NCI-H187 treated with DMSO at 0.1 percent for 48 hours (cell line): ENCODE results near the gene CNN2.
"Not testable (repeated sequence)": the region's sequence is repeated elsewhere in the genome, so short reads cannot be mapped to it uniquely, and the experiment has no call there.

ENCODE experiments used
- DNase-seq: peaks from one replicate; lab custom pipeline; 2025; lab: John Stamatoyannopoulos, UW

Gene CNN2

DNA sequence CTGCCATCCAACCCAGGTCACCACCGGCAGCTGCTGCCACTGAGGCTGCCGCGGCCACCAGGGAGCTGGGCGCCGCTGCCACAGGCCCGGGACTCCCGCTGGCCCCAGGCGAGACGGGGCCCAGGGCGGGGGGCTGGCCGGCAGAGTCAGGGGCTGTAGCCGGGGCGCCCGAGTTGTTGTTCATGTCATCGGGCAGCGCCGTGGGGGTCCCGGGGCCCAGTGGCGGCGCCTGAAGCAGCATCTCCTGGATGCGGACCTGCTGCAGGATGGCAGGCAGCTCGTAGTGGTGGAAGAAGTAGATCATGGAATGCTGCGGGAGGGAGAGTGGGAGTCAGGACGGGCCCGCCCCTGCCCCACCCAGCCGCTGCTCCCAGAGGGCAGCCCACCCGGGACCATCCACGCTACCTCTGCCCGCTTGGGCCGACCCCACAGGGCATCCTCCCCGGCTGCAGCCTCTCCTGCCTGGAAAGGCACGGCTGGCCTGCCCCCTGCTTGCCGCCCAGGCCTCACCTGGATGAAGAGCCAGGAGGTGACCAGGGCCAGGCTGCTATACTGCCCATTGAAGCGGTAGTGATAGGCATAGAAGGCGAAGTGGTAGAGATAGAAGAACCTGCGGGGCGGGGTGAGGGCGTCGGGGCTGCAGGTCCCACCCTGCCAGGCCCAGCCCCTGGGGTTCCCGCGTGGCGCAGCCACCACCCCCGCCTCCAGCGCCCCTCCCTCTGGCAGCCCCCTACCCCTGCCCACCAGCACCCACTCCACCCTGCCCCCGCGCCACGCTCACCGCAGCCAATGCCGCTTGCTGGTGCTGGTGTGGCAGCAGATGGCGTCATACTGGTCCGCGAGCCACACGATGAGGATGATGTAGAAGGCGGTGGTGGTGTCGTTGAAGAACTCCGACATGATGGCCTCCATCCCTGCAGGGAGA, 15.6 kb upstream of the CNN2 start:
- no peak for DNase-seq

DNA sequence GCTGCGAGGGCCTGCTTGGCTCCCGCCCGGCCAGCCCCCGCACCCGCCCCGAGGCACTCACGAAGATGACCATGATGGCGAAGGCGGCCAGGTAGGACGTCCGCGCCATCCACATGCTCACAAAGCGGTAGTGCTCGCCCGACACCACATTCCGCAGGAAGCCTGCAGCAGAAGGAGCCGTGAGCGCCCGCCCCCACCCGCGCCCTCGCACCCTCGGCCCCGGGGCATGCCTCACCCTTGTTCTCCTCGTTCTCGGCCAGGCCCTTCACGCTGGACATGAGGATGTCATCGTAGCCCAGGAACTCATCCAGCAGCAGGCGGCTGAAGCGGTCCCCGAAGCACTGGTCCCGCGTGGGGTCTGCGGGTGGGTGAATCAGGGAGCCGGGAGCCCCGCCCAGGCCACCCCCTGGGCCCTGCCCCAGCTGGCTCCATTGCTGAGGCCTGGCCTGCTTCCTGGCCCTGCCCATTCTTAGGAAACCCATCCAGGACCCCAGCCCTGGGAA, 14.5 kb upstream of the CNN2 start:
- DNase-seq, result no peak

DNA sequence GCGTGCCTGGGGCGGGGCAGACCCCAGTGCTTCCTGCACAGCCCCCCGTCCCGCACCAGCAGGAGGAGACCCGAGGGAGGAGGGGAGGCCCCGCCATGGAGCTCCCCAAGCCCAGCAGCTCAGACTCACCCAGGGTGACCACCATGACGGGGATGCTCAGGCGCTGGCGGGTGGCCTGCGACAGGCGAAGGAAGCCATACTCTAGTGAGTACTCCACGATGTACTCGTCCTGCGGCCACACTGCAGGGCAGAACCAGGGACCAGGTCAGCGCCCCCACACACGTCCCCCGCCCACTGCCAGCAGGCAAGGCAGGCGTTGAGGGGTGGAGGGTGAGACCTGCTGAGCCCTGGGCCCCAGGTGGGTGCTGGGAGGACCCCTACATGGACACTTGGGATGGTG, 14.1 kb upstream of the CNN2 start:
- DNase-seq, result no peak

DNA sequence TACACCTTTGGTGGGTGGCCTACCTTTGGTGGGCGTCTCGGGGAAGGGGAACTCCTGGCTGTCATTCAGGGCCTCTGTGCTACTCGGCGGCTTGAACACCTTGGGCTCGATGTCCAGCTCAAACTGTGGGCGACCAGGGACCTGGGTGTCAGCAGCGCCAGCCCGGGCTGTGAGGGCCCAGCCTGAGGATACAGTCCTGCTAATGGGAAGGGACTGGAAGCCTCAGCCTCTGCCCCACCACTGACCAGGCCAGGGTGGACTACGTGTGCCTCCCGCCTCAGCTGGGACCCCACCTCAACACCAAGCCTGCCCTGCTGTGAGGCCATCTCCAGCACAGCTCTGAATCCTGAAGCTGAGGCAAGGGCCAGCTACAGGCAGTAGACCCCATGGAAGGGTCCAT, 13.2 kb upstream of the CNN2 start:
- no peak for DNase-seq

DNA sequence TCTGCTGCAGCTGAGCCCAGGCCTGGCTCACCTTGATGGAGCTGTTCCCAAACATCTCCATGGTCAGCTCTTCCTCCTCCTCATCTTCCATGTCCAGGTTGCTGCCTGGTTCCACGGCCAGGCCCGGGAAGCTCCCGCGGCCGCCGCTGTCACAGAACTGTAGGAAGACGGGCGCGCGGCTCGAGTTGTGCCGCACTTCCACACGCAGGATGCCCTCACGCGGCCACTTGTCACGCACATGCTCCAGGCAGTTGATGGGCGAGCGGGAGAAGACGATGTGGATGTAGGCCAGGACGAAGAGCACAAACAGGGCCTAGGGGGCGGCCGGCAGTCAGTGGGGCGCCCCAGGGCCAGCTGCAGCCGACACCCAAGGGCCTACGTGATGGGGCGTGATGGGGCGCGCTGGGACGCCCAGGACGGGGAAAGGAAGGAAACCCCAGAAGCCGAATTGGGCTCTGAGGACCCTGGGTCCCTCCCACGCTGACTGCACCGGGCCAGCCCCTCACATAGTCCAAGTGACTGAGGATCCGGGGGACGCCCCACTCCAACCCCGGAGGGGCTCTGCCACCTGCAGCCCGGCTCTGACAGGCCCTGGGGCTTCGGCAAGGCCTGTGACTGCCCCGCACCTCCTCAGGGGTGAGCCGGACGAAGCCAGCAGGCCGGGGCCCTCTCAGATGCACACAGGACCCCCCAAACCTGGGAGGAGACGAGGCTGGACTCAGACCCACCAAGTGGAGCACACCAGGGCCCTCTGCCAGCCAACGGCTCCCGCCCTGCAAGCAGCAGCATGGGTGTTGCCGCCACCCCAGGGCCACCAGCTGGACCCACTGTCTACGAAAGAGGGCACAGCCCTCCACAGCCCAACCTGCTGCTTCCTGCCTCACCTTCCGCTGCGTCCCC, 12.0 kb upstream of the CNN2 start:
- no peak for DNase-seq

DNA sequence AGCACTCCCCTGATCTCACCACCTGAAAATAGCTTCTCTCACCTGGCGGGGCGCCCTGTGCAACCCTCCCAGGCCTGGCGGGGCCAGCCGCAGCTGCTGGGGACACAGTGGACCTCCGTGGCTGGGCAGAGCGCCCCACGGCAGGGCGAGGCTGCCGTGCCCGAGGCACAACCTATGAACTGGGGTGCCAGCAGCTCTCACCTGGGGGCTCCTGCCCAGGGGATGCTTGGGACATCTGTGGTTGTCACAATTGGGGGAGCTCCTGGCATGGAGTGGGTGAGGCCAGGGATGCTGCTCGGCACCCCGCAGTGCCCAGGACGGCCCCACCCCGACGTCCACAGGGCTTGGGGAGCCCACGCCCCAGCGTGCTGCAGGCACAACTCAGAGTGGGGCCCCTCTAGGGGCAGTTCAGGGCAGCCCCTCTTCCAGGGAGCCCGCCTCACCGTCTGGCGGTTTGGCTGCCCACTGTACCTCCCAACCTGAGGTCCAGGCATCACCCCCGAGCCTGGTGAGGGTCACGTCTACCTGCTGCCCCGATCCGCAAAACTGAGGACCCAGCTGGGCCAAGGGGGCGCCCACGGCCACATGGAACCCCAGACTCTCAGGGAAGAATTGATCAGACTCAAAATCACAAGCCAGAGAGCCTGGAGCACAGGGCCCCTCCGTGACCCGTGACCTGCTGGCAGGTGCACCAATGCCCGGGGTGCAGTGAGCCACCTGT, 11.2 kb upstream of the CNN2 start:
- DNase-seq, result no peak

DNA sequence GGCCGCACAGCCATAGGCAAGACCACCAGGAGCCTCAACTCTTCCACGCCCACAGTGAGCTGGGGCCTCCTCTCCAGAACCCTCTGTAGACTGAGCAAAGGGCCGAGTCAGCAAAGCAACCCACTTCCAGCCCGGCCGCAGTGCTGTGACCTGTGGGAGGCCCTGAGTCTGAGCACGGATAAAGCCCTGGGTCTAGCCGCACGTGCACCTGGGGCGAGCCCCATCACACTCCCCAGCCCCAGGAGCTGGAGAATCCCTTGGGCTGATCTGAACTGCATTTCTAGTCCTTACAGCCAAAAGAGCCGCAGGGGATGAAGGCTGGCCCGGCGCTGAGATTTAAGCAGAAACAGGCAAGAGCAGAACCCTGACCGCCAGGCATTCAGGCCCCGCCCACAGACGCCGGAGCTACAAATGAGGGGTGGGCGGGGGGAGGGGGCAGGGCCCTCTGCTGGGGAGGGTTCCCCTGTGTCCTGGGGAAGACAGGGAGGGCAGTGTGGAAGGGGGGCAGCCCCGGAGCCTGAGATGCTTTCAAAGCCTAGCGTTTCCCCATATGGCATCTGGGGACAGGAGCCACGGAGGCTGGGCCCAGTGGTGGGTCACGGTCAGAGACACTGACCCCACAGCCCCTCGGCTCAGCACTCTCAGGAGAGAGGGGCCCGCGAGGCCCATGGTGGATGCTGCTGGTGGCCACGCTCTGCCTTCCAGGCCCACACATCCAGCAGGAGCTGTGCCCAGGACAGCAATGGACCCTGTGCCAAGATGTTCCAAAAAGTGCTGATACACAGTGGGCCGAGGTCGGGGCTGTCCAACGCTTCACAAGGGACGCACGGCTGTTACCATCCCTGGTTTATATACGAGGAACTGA, 10.4 kb upstream of the CNN2 start:
- no peak for DNase-seq

DNA sequence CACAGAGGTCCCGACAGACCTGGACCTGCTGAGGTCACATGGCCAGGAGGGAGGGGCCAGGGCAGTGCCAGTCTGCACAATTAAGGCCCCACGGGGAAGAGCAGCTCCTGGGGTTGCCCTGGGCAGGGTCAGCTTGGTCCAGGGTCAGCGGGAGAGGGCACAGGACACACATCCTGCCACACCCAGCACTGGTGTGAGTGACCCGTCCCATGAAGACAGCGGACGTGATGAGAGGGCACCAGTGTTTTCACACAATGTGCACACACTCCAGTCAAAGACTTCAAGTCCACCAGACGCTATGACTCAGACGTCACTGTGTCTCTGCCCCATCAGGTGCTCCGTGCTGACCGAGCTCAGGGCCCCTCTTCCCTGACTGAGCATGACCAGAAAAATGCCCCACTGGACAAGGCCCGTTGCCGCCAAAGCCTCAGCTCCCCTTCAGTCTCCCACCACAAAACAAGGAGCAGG, 9.7 kb upstream of the CNN2 start:
- DNase-seq, result no peak

DNA sequence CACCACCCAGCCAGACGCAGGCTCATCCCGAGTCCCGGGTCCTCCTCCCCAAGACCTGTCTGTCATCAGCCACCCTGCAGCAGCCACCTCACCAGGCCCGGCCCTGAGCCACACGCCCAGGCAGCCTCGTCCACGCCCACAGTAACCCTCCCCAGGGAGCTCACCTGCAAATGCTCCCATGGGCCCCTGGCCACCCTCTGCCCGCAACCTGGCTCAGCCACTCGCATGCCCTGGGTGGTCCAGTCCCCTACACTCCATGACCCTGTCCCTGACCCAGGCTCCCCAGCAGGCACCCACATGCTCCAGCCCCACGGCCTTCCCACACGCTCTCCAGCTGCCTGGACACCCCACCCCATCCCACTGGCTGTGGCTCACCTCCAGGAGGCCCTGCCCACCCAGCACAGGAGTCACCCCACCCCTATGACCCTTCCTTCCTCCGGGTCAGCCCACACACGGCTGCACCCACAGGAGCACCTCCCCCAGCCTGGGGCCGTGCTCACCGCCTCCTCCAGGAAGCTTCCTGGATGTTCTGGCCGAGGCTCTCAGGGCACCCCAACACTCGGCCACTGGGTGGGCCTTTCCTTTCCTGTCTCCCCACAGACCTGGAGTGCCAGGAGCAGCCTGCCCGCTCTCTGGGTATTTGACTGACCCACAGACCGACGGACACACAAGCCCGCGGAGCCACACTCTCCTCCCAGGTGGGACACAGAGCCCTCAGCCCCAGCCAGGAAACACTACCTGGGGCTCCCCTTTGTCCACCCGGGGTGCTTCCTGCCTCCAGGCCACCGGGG, 9.1 kb upstream of the CNN2 start:
- DNase-seq, result no peak

DNA sequence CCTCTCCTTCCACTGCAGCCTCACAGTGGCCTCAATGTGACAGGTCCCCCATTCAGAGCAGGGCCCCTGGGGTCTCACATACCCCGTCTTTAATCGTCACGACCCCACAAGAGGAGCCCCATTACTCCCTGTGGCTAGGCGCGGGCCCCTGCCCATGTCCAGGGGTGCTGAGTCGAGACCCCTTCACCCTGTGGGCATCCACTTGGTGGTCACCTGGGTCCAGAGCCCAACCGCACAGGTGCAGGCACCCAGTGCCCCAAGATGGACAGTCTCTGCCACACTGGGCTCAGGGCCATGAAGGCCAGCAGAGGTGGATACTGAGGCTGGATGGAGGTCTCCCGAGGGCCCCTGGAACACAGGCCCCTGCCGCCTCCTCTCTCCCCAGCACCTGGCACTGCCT, 8.5 kb upstream of the CNN2 start:
- no peak for DNase-seq

DNA sequence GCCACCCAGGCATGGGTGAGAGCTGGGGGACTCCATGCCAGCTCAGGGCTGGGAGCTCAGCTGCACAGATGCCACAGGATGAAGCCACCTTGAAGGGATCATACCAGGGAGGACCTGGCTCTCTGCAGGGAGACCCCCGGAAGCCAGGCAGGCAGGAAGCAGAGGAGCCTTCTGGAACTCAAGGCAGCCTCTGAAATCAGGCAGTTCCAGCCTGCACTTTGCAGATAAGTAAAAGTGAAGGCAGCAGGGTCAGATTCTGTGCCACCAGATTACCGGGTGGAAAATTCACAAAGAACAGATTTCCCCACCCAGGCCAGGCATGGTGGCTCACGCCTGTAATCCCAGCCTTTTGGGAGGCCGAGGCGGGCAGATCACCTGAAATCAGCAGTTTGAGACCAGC, 8.0 kb upstream of the CNN2 start:
- DNase-seq, result no peak

DNA sequence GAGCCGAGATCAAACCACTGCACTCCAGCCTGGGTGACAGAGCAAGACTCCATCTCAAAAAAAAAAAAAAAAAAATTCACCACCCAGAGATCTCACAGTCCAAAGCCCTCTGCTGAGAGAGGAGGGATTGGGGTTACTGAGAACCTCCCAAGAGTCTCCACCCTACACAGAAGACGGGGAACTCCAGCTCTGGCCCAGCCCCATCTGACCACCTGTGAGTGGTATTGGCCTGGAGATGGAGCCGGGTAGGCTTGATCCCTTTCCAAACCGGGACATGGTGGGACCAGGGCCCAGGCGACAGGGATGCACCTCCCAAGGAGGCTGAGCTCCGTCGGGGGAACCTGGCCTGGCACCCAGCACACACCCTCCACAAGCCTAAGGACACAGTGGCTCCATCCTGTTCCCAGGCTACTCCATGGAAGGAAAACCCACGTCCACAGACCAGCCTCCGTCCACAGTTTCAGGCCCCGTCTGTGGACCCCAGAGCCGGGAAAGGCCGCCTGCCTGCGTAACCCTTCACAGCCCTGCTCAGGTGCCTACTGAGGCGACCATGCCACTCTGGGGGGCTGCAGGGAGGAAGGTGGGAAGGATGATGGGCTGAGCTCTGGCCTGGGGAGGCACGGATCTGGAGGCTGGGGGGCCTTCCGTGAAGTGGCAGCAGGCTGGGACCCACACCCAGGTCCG, 7.3 kb upstream of the CNN2 start:
- DNase-seq, result no peak

DNA sequence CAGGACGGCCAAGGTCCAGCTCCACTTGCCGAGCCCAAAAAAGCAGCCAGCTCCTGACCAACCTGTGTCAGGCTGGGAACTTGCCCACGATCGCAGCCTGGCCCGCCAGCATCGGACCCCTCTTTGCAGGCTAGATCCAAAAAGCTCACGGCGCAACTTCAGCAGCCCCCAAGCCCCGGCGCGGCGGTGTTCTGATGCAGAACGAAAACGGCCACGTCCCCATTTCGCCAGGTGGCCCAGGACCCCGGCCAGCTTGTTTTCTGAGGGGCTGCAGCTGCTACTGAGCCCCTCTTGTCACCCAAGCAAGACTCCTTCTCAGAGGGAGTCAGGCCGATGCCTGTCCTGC, 6.8 kb upstream of the CNN2 start:
- no peak for DNase-seq

DNA sequence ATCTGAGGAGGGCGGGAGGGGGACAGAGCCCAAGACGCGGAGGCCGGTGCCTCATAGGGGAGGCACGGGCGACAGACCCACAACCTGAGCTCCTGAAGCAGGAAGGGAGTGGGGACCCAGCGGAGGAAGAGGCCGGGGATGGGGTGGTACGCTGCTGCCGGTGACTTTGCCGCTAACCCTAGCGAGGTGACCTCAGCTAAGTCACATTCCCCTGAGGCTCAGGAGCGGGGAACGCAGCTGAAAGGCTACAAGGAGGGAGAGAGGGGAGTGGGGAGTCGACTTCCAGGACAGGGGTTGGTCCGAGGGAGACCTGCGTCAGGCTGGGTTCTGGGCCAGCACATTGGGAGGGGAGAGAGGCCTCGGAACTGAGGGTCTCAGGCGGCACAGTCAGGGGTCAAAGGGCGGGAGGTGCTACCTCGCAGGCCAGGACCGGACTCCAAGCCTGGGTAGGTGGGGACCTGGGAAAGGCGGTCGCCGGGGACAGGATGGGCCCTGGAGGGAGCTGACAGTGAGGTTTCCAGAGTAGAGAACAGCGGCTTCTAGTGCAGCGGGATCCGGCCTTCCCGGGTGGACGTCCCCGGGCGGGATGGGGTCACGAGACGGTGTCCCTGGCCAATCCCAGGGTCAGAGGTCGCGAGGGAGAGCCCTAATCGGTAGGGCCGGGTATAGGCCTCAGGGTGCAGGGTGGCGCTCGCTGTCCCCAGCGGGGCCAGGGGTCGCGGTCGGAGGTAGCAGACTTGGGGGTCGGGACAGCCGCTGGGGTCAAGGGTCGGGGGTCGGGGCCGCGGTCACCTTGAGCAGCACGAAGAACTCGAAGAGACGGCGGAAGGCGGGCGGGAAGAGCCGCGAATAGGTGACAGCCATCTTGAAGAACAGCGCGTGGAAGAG, 6.2 kb upstream of the CNN2 start:
- no peak for DNase-seq

DNA sequence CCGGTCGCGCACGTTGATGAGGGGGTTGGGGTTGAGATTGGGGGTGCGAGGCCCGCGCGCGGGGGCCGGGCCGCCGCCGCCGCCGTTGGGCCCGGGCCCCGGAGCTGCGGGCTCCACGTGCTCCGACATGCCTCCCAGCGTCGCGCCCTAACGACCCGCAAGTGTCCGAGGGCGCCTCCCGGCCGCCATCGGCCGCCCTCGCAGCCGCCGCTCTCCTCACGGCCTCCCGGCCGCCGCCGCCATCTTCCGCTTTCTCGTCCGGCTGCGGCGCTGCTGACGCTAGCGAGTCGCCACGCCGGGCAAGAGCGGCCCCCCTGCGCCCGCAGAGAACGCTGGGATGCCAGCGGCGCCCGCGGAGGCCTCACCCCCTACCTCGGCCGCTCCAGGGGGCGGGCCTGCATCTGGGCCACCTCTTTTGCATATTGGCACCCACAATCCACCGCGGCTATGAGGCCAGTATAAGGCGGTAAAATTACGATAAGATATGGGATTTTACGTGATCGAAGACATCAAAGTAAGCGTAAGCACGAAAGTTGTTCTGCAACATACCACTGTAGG, 5.5 kb upstream of the CNN2 start, which contains the start of gene TMEM259:
Gene TMEM259 (minus strand): TSS at position 256 of the 558 bp plus-strand sequence. CDS start 127 bp downstream, at position 129.
- DNase-seq, result peak; percentile 88

DNA sequence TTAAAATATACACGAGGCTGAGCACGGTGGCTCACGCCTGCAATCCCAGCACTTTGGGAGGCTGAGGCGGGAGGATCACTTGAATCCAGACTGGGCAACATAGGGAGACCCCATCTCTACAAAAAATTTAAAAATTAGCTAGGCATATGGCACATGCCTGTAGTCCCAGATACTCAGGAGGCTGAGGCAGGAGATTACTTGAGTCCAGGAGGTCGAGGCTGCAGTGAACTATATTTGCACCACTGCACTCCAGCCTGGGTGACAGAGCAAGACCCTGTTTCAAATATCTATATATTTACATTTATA, 2.6 kb upstream of the CNN2 start:
- not testable (repeated sequence) for DNase-seq

DNA sequence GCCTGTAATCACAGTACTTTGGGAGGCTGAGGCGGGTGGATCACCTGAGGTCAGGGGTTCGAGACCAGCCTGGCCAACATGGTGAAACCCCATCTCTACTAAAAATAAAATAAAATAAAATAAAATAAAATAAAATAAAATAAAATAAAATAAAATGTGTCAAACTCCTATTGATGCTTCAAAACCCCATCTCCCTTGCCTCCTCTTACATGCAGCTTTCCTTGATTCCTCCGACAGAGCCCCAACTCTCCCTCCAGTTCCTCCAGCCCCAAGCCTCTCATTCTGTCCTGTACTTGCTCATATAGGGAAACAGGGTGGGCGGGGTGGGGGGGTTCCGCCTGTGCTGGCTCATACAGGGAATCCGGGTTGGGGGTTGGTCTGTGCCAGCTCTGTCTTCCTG, 1.3 kb upstream of the CNN2 start:
- DNase-seq, result not testable (repeated sequence)
